ENCODE measurements around the gene DNAH5. TPM values are rescaled to one million over a fixed set of nuclear protein-coding genes. Genes with fewer than 3 reads are reported as not detected.

Gene DNAH5
- total and polyA plus RNA-seq, 2 donors (not counting 1 experiment from before 2014, with no cell fraction given) = not detected

DNA sequence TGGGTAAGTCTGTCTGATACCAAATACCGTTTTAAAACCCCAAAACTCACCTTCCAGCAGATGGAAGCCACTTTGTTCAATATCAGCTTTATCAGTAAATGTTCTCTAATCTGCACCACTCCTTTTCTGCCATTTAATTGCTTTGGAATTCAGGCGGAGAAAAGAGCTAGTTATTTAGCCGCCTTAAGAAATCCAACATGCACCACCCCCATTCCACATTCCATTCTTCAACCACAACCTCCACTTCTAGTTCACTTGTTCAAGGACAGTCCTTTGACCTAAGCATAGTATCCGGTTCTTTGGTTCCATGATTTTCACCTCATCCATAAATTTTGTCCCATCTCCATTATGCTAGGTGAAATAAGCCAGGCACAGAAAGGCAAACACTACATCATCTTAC, 240.1 kb downstream of the DNAH5 start:
- Histone ChIP-seq H3K9me3 (ENCODE audit: control extremely low read depth in 1 of 3, control insufficient read depth in 2 of 3, insufficient read depth in 1 of 3, low read length in 2 of 3) (peaks cover 0 to 4% (median 0%) of the 10 kb centered on the region in 3 donors), H3K9ac (ENCODE audit: low read length) (no peak overlapping the region), H3K4me2 (replicated peaks; ENCODE audit: low read depth, low read length, poor library complexity, severe bottlenecking) (no peak overlapping the region), H3K79me2 (ENCODE audit: control insufficient read depth, insufficient read depth, low read length) (no peaks in the 10 kb centered on the region), H3K4me3 (ENCODE audit: control extremely low read depth in 1 of 5, extremely low read depth in 1 of 5, insufficient read depth in 1 of 5, low read depth in 2 of 5, low read length in 4 of 5) (no peak overlapping the region), H2AFZ (ENCODE audit: insufficient read depth, low read depth, low read length, poor library complexity, severe bottlenecking) (no peak overlapping the region), H3K4me1 (ENCODE audit: control insufficient read depth in 2 of 2, insufficient read depth in 2 of 2, low read length in 2 of 2) (no peaks in the 10 kb centered on the region), H3K27ac (ENCODE audit: low read length in 2 of 2) (no peak overlapping the region), H3K27me3 (replicated peaks in 1 of 4; ENCODE audit: control extremely low read depth in 1 of 4, control insufficient read depth in 3 of 4, insufficient read depth in 4 of 4, low read length in 3 of 4) (no peaks in the 10 kb centered on the region), H4K20me1 (ENCODE audit: control insufficient read depth, insufficient read depth, low read length, poor library complexity, severe bottlenecking) (no peaks in the 10 kb centered on the region), H3K36me3 (replicated peaks in 1 of 2; ENCODE audit: control extremely low read depth in 1 of 2, control insufficient read depth in 1 of 2, extremely low read depth in 1 of 2, insufficient read depth in 2 of 2, low read length in 1 of 2) (no peaks in the 10 kb centered on the region)
- H3K9me3 Mint-ChIP-seq (ENCODE audit: insufficient read depth) = no peaks in the 10 kb centered on the region
- intact Hi-C loops (cut with micrococcal nuclease) = no loop called here
- no peak for ATAC-seq (ENCODE audit: low read depth)
- 91% methylated on average over 3 of the region's 4 CpGs for WGBS (ENCODE audit: insufficient coverage)
- ChIA-PET POLR2A (no interaction called here), CTCF (no interaction called here)
- no peaks in the 10 kb centered on the region for H3K27me3 Mint-ChIP-seq
- no peak for DNase-seq
- H3K4me3 Mint-ChIP-seq = no peak overlapping the region
- H3K4me1 Mint-ChIP-seq = no peaks in the 10 kb centered on the region
- H3K27ac Mint-ChIP-seq = no peak overlapping the region
- TF ChIP-seq, protein P1, sequence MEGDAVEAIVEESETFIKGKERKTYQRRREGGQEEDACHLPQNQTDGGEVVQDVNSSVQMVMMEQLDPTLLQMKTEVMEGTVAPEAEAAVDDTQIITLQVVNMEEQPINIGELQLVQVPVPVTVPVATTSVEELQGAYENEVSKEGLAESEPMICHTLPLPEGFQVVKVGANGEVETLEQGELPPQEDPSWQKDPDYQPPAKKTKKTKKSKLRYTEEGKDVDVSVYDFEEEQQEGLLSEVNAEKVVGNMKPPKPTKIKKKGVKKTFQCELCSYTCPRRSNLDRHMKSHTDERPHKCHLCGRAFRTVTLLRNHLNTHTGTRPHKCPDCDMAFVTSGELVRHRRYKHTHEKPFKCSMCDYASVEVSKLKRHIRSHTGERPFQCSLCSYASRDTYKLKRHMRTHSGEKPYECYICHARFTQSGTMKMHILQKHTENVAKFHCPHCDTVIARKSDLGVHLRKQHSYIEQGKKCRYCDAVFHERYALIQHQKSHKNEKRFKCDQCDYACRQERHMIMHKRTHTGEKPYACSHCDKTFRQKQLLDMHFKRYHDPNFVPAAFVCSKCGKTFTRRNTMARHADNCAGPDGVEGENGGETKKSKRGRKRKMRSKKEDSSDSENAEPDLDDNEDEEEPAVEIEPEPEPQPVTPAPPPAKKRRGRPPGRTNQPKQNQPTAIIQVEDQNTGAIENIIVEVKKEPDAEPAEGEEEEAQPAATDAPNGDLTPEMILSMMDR (IDR thresholded peaks at IDR 0.05) = no peak
- no peak for TF ChIP-seq EZH2 (IDR thresholded peaks at IDR 0.05; ENCODE audit: borderline replicate concordance, insufficient read depth, low read depth, low read length, poor library complexity, severe bottlenecking)

DNA sequence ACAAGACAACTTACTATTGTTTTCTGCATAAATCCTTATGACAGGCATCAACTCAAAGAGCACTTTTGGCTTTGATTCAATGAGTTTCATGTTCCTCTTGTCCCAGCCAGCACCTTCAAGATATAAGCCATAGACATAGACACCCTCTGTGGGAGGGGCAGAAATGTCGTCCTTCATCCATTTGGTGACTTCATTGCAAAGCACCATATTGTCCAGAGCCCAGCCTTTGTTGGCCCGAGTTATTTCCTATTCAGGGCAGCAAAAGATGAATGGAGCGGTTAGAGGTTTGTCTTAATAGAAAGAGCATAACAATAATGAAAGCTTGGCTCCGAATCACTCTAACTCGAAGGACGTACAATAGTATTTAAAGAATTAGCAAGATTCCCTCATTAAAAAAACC, 243.9 kb downstream of the DNAH5 start:
- H3K4me1 Mint-ChIP-seq = no peaks in the 10 kb centered on the region
- Histone ChIP-seq H3K9ac (ENCODE audit: low read length) (no peak overlapping the region), H4K20me1 (ENCODE audit: control insufficient read depth, insufficient read depth, low read length, poor library complexity, severe bottlenecking) (no peaks in the 10 kb centered on the region)

More for the DNA sequence above, 243.9 kb downstream of the DNAH5 start:
- H3K9me3 Mint-ChIP-seq (ENCODE audit: insufficient read depth) = no peaks in the 10 kb centered on the region
- H3K27me3 Mint-ChIP-seq = no peaks in the 10 kb centered on the region
- WGBS (ENCODE audit: insufficient coverage) = no CpG with 5 or more reads among the region's 6 CpGs
- Histone ChIP-seq H3K27me3 (replicated peaks in 1 of 4; ENCODE audit: control extremely low read depth in 1 of 4, control insufficient read depth in 3 of 4, insufficient read depth in 4 of 4, low read length in 3 of 4) (no peaks in the 10 kb centered on the region), H3K4me1 (ENCODE audit: control insufficient read depth in 2 of 2, insufficient read depth in 2 of 2, low read length in 2 of 2) (no peaks in the 10 kb centered on the region), H3K4me2 (replicated peaks; ENCODE audit: low read depth, low read length, poor library complexity, severe bottlenecking) (no peak overlapping the region), H3K27ac (ENCODE audit: low read length in 2 of 2) (no peak overlapping the region), H2AFZ (ENCODE audit: insufficient read depth, low read depth, low read length, poor library complexity, severe bottlenecking) (no peak overlapping the region), H3K9me3 (ENCODE audit: control extremely low read depth in 1 of 3, control insufficient read depth in 2 of 3, insufficient read depth in 1 of 3, low read length in 2 of 3) (no peaks in the 10 kb centered on the region), H3K36me3 (replicated peaks in 1 of 2; ENCODE audit: control extremely low read depth in 1 of 2, control insufficient read depth in 1 of 2, extremely low read depth in 1 of 2, insufficient read depth in 2 of 2, low read length in 1 of 2) (no peaks in the 10 kb centered on the region), H3K4me3 (ENCODE audit: control extremely low read depth in 1 of 5, extremely low read depth in 1 of 5, insufficient read depth in 1 of 5, low read depth in 2 of 5, low read length in 4 of 5) (no peak overlapping the region), H3K79me2 (ENCODE audit: control insufficient read depth, insufficient read depth, low read length) (no peaks in the 10 kb centered on the region)
- DNase-seq = no peak
- no peak for ATAC-seq (ENCODE audit: low read depth)
- POLR2A ChIA-PET = no interaction called here
- TF ChIP-seq EZH2 (IDR thresholded peaks at IDR 0.05; ENCODE audit: borderline replicate concordance, insufficient read depth, low read depth, low read length, poor library complexity, severe bottlenecking) = no peak
- TF ChIP-seq, protein P1 (IDR thresholded peaks at IDR 0.05) = no peak
- H3K4me3 Mint-ChIP-seq = no peak overlapping the region
- H3K27ac Mint-ChIP-seq = no peak overlapping the region
- intact Hi-C loops (cut with micrococcal nuclease) = no loop called here
- CTCF ChIA-PET = no interaction called here
